Measurements from ENCODE around the gene XAGE3. TPM values are rescaled to one million over a fixed set of nuclear protein-coding genes. Genes with fewer than 3 reads are reported as not detected.
"Not testable (repeated sequence)": the region's sequence is repeated elsewhere in the genome, so short reads cannot be mapped to it uniquely, and the experiment has no call there.

The XAGE3 gene
- total RNA-seq, 1 donor from 2014 or later, result not detected

GRCh38 chrX:52852110-52852860 is 15.6 kb downstream of the XAGE3 start:
- DNase-seq (ENCODE audit: extremely low read depth, low read depth, low spot score), result no peak

DNA sequence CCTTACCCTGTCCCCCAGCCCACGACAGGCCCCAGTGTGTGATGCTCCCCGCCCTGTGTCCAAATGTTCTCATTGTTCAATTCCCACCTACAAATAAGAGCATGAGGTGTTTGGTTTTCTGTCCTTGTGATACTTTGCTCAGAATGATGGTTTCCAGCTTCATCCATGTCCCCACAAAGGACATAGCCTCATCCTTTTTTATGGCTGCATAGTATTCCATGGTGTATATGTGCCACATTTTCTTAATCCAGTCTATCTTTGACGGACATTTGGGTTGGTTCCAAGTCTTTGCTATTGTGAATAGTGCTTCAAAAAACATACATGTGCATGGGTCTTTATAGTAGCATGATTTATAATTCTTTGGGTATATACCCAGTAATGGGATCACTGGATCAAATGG is 24.3 kb downstream of the XAGE3 start:
- not testable (repeated sequence) for DNase-seq (ENCODE audit: extremely low read depth, low read depth, low spot score)

DNA sequence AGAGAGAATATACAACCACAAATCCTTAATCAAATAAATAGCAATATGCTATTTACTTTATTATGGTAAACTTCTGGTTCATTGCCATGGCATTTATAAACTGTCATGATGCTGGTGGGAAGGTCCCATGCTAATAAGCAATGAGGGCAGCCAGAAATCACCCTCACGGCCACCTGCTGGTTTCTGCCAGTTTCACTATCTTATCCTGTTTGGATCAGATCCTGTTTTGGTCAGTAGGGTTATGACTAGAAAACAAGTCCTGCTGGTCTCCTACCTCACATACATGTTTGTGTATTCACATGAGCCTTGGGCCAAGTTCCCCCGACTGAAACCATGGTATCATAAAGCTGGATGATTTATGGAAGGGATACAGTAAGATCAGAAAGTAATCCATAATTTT is 28.7 kb downstream of the XAGE3 start:
- DNase-seq (ENCODE audit: extremely low read depth, low read depth, low spot score), result no peak

GRCh38 chrX:52830551-52830950 is 37.3 kb downstream of the XAGE3 start:
- no peak for DNase-seq (ENCODE audit: extremely low read depth, low read depth, low spot score)

GRCh38 chrX:52824608-52825007 is 43.3 kb downstream of the XAGE3 start:
- no peak for DNase-seq (ENCODE audit: extremely low read depth, low read depth, low spot score)

- DNase-seq (ENCODE audit: extremely low read depth, low read depth, low spot score), result no peak
Observed at GRCh38 chrX:52821079-52821760, 46.7 kb downstream of the XAGE3 start.

DNA sequence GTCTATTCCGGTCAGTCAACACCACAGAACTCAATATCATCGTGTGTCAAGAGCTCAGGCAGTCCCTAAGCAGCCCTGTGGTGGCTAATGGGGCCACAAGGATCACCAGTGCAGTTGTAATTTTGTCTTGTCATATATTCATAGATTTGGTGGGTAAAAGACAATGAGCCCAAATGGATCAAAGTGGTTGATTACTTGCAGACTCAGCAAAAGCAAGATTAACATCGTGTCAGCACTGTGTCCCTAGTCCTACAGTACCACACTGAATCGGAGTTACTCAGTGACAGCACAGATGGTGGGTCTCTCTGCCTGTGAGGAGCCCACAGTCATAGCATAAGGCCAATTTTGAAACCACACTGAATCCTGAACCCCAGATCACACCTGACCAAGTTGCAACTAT is 48.1 kb downstream of the XAGE3 start:
- no peak for DNase-seq (ENCODE audit: extremely low read depth, low read depth, low spot score)

Other genes with a start within 250 kb of the XAGE3 start
- gene SSX7, start 213.2 kb downstream of the XAGE3 start, total RNA-seq, result not detected in 2 replicates
- not detected in 2 replicates for gene SSX2, start 160.9 kb downstream of the XAGE3 start, total RNA-seq
- not detected in 2 replicates for gene SSX2B, start 116.8 kb downstream of the XAGE3 start, total RNA-seq
- gene SPANXN5, start 70.7 kb downstream of the XAGE3 start, total RNA-seq, result not detected in 2 replicates
- not detected in 2 replicates for gene XAGE5, start 56.8 kb downstream of the XAGE3 start, total RNA-seq
- 8.7 and 16.8 TPM in 2 replicates for gene FAM156B, start 29.2 kb upstream of the XAGE3 start, total RNA-seq
- 7.2 and 19.9 TPM in 2 replicates for gene FAM156A, start 90.4 kb upstream of the XAGE3 start, total RNA-seq
- gene GPR173, start 180.7 kb upstream of the XAGE3 start, total RNA-seq, result 2.4 and 5.5 TPM in 2 replicates
- 6.2 and 10.0 TPM in 2 replicates for gene TSPYL2, start 214.3 kb upstream of the XAGE3 start, total RNA-seq
- gene KANTR, start 226.1 kb upstream of the XAGE3 start, total RNA-seq, result 2.2 and 8.2 TPM in 2 replicates

All from glomerular endothelial cell (primary cell).